HepG2 (cell line): ENCODE measurements around the gene EMC8. TPM values are rescaled to one million over a fixed set of nuclear protein-coding genes. Genes with fewer than 3 reads are reported as not detected.

Experiments used
- ATAC-seq: fragments of 200-7000 bp; cut with Tn5 transposase; 3 replicates; pipeline ENCODE4 v1.9.1; 2020; ENCODE audit warnings: mild to moderate bottlenecking, moderate library complexity
- BruUV-seq: library from RNA; stranded (reverse); fragments of 400-500 nt; replicated peaks from 2 replicates; lab custom pipeline; 2021; lab: Mats Ljungman, UMichigan
- CTCF ChIA-PET: fragments of 300-600 bp; formaldehyde crosslinking; extraction: SDS; loops from one replicate; lab custom pipeline; 2021; ENCODE audit warnings: low total read pairs, inconsistent platforms, low intra/inter-chr PET ratio; lab: Yijun Ruan, JAX
- POLR2A ChIA-PET: fragments of 350-600 bp; sonication (Branson Sonifier 250); formaldehyde crosslinking; loops from one replicate; lab custom pipeline; 2020; ENCODE audit warnings: antibody characterized with exemption, inconsistent platforms; lab: Yijun Ruan, JAX
- DNase-seq: peaks from one replicate; pipeline ENCODE4 v3.0.0-alpha.2; 2015; ENCODE audit warnings: low spot score
- FAIRE-seq: peaks from 3 replicates; lab custom pipeline; 2011; peaks lifted over from hg19 to GRCh38; lab: Jason Lieb, UNC
- H2AFZ ChIP-seq: one replicate; pipeline ENCODE4 v1.6.1; 2011; ENCODE audit warnings: low read length, inconsistent platforms
- H3K27ac ChIP-seq: fragments of 300-600 bp; 3 replicates; pipeline ENCODE4 v1.8.0; 2011; ENCODE audit warnings: mixed run types, mild to moderate bottlenecking, mixed read lengths, low read length, inconsistent platforms; ENCODE audit not compliant: insufficient read depth; ENCODE audit errors: extremely low read length
- H3K27me3 ChIP-seq, 2 experiments: fragments of 200-600 bp in 1 of 2; 2 replicates in 1 of 2; 3 replicates in 1 of 2; pipeline versions ENCODE4 v1.6.0 to v1.8.0; 2011; ENCODE audit warnings: low read length in 2 of 2, mild to moderate bottlenecking in 2 of 2, moderate library complexity in 2 of 2, inconsistent platforms in 1 of 2; ENCODE audit not compliant: insufficient read depth in 2 of 2, control insufficient read depth in 1 of 2
- H3K36me3 ChIP-seq, 2 experiments: fragments of 200-600 bp in 1 of 2; replicated peaks in 1 of 2; 2 replicates in 1 of 2; 3 replicates in 1 of 2; pipeline versions ENCODE4 v1.5.1 to v1.8.0; 2011; ENCODE audit warnings: low read length in 2 of 2, inconsistent platforms in 1 of 2; ENCODE audit not compliant: insufficient read depth in 2 of 2, control insufficient read depth in 1 of 2
- H3K4me1 ChIP-seq: 2 replicates; pipeline ENCODE4 v1.5.1; 2012; ENCODE audit warnings: low read length, inconsistent platforms; ENCODE audit not compliant: insufficient read depth
- H3K4me2 ChIP-seq: 2 replicates; pipeline ENCODE4 v1.6.0; 2011; ENCODE audit warnings: low read depth, low read length, inconsistent platforms
- H3K4me3 ChIP-seq, 3 experiments: fragments of 200-600 bp in 1 of 3; sonication (generic), shearing (Covaris generic) in 1 of 3; replicated peaks in 1 of 3; 2 replicates each; pipeline ENCODE4 v1.5.1; 2011 to 2016; ENCODE audit warnings: low read length in 3 of 3, inconsistent platforms in 2 of 3, low read depth in 2 of 3, mild to moderate bottlenecking in 2 of 3, control low read depth in 1 of 3, mixed read lengths in 1 of 3; ENCODE audit not compliant: insufficient read depth in 1 of 3
- H3K79me2 ChIP-seq: one replicate; pipeline ENCODE4 v1.6.1; 2011; ENCODE audit warnings: low read length, inconsistent platforms; ENCODE audit not compliant: insufficient read depth
- H3K9ac ChIP-seq: 2 replicates; pipeline ENCODE4 v1.6.0; 2011; ENCODE audit warnings: mild to moderate bottlenecking, low read depth, low read length, inconsistent platforms; ENCODE audit not compliant: insufficient read depth
- H3K9me3 ChIP-seq: 2 replicates; pipeline ENCODE4 v1.5.1; 2012; ENCODE audit warnings: mild to moderate bottlenecking, low read length
- H4K20me1 ChIP-seq: 2 replicates; pipeline ENCODE4 v1.6.0; 2011; ENCODE audit warnings: inconsistent platforms, mild to moderate bottlenecking, low read length, moderate library complexity; ENCODE audit not compliant: insufficient read depth
- ATF7 ChIP-seq, 2 experiments: fragments of 450-650 bp in 1 of 2; sonication (generic) in 1 of 2; formaldehyde crosslinking in 1 of 2; IDR thresholded peaks; 2 replicates each; pipeline versions ENCODE4 v1.4.0 to v1.6.1; 2016 to 2020; ENCODE audit warnings: antibody characterized with exemption in 1 of 2, mild to moderate bottlenecking in 1 of 2, missing genetic modification reagents in 1 of 2
- BRCA1 ChIP-seq: sonication (generic); formaldehyde crosslinking; IDR thresholded peaks from 2 replicates; pipeline ENCODE4 v1.4.0; 2020; ENCODE audit warnings: missing genetic modification reagents
- GFI1 ChIP-seq: sonication (generic); formaldehyde crosslinking; IDR thresholded peaks from 2 replicates; pipeline ENCODE4 v1.5.0; 2020; ENCODE audit warnings: missing genetic modification reagents, mild to moderate bottlenecking, borderline replicate concordance
- HNF4G ChIP-seq, 2 experiments: sonication (generic) in 1 of 2; formaldehyde crosslinking in 1 of 2; IDR thresholded peaks; 2 replicates each; pipeline versions ENCODE4 v1.4.0 to v1.6.1; 2011 to 2020; ENCODE audit warnings: borderline replicate concordance in 2 of 2, low read depth in 2 of 2, mild to moderate bottlenecking in 2 of 2, low read length in 1 of 2, missing genetic modification reagents in 1 of 2, moderate library complexity in 1 of 2
- KDM5A ChIP-seq: fragments of 200-600 bp; sonication (generic); IDR thresholded peaks from 2 replicates; pipeline ENCODE4 v1.7.0; 2018; ENCODE audit warnings: antibody characterized with exemption, mild to moderate bottlenecking, low read length, borderline replicate concordance
- MNT ChIP-seq: fragments of 450-650 bp; IDR thresholded peaks from 2 replicates; pipeline ENCODE4 v1.6.1; 2016
- NBN ChIP-seq: fragments of 450-650 bp; conservative IDR thresholded peaks from 2 replicates; pipeline ENCODE4 v1.6.1; 2017
- NCOR1 ChIP-seq: fragments of 200-600 bp; sonication (generic); IDR thresholded peaks from 2 replicates; pipeline ENCODE4 v1.7.0; 2017; ENCODE audit warnings: antibody characterized with exemption, low read length, borderline replicate concordance
- PLRG1 ChIP-seq: fragments of 450-650 bp; conservative IDR thresholded peaks from 2 replicates; pipeline ENCODE4 v1.6.1; 2016
- ZNF652 ChIP-seq: IDR thresholded peaks from 2 replicates; pipeline ENCODE4 v1.6.1; 2016; ENCODE audit warnings: low read depth, borderline replicate concordance
- WGBS: methylation state at CpG from one replicate; pipeline ENCODE4 v1.1.6; 2017; ENCODE audit warnings: low lambda C conversion rate; 5-methylcytosine and 5-hydroxymethylcytosine counted together
- in situ Hi-C: cut with HindIII; loops from 2 replicates; pipeline ENCODE4 v1.10.0; 2017; ENCODE audit warnings: low pct_unique_long_range_greater_than_20kb; ENCODE audit not compliant: extremely low pct_ligation_motif_present
- intact Hi-C: fragments of 100-400 bp; cut with micrococcal nuclease; formaldehyde crosslinking; loops from one replicate; pipeline ENCODE4 v1.10.0; 2022; ENCODE audit not compliant: unreplicated experiment
- polyA plus RNA-seq, 8 experiments: library from polyadenylated mRNA; depleted of rRNA in 3 of 8; stranded (reverse) in 7 of 8; unstranded in 1 of 8; fragments of >200 nt; fragmentation: Illumina TruSeq in 4 of 8; extraction: Trizol in 4 of 8; gene quantifications; 2 replicates each; pipeline versions ENCODE4 v1.2.1 to v1.2.3, GENCODE V29; 2011 to 2016; ENCODE audit warnings: low read depth in 4 of 8, missing spikeins in 1 of 8, mixed read lengths in 1 of 8; ENCODE audit not compliant: insufficient read depth in 1 of 8
- total RNA-seq, 5 experiments: library from RNA; depleted of rRNA; stranded (reverse); fragments of >200 nt; fragmentation: Illumina TruSeq; extraction: Trizol; gene quantifications; 2 replicates each; pipeline ENCODE4 v1.2.3, GENCODE V29; 2016; ENCODE audit warnings: low read depth in 1 of 5
- TF ChIP-seq, protein P1 (sequence below): sonication (generic); formaldehyde crosslinking; IDR thresholded peaks from 2 replicates; pipeline ENCODE4 v1.4.0; 2020; ENCODE audit warnings: mild to moderate bottlenecking, low read depth, missing genetic modification reagents
- TF ChIP-seq, protein P2 (sequence below), 2 experiments: fragments of 450-650 bp in 1 of 2; sonication (generic) in 1 of 2; formaldehyde crosslinking in 1 of 2; IDR thresholded peaks; 2 replicates each; pipeline versions ENCODE4 v1.6.1 to v1.8.0; 2016 to 2022; ENCODE audit warnings: antibody characterized with exemption in 1 of 2, mild to moderate bottlenecking in 1 of 2, missing genetic modification reagents in 1 of 2

The EMC8 gene
- total and polyA plus RNA-seq, 2 of the 13 experiments (the other 11 are each of a cell fraction or from before 2014, with no cell fraction given): 55.0 to 76.0 TPM

GRCh38 chr16:85826686-85827247 lies 27.4 kb upstream of the EMC8 start:
- DNase-seq (no peak), ATAC-seq (no peak), FAIRE-seq (no peak)
- Histone ChIP-seq H4K20me1 (no peaks in the 10 kb centered on the region), H3K4me2 (no peak overlapping the region), H3K4me3 (no peak overlapping the region), H3K79me2 (no peaks in the 10 kb centered on the region), H3K27me3 (peaks cover 2 to 35% of the 10 kb centered on the region in 2 experiments; a peak in 4 of 5 replicates), H3K4me1 (no peaks in the 10 kb centered on the region), H3K9ac (no peak overlapping the region), H3K27ac (no peak overlapping the region), H3K9me3 (no peaks in the 10 kb centered on the region), H3K36me3 (no peaks in the 10 kb centered on the region), H2AFZ (no peak overlapping the region)
- BruUV-seq: no TSS peak
- intact Hi-C loops (no loop called here), in situ Hi-C loops (no loop called here)
- WGBS: 49% methylated on average over 16 of the region's 16 CpGs
- TF ChIP-seq PLRG1 (peak; percentile 84; the same call in 1 of the 2 replicates), NCOR1 (no peak), GFI1 (CRISPR knock-in tag) (no peak), NBN (0 out of 2 replicates have a peak, but pooled peaks have one; percentile 31), ATF7 (IDR thresholded peaks at IDR 0.05) (peak; percentile 16; the same call in 1 of the 2 replicates), ATF7 (CRISPR knock-in tag; IDR thresholded peaks at IDR 0.05) (no peak), BRCA1 (no peak), KDM5A (no peak), HNF4G (IDR thresholded peaks at IDR 0.05; ENCODE audit: borderline replicate concordance, low read depth, low read length) (no peak), HNF4G (CRISPR knock-in tag; IDR thresholded peaks at IDR 0.05; ENCODE audit: borderline replicate concordance, low read depth) (no peak), ZNF652 (CRISPR knock-in tag) (no peak), MNT (peak; percentile 97)
- TF ChIP-seq, protein P1, sequence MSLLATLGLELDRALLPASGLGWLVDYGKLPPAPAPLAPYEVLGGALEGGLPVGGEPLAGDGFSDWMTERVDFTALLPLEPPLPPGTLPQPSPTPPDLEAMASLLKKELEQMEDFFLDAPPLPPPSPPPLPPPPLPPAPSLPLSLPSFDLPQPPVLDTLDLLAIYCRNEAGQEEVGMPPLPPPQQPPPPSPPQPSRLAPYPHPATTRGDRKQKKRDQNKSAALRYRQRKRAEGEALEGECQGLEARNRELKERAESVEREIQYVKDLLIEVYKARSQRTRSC (CRISPR knock-in tag): no peak
- TF ChIP-seq, protein P2, sequence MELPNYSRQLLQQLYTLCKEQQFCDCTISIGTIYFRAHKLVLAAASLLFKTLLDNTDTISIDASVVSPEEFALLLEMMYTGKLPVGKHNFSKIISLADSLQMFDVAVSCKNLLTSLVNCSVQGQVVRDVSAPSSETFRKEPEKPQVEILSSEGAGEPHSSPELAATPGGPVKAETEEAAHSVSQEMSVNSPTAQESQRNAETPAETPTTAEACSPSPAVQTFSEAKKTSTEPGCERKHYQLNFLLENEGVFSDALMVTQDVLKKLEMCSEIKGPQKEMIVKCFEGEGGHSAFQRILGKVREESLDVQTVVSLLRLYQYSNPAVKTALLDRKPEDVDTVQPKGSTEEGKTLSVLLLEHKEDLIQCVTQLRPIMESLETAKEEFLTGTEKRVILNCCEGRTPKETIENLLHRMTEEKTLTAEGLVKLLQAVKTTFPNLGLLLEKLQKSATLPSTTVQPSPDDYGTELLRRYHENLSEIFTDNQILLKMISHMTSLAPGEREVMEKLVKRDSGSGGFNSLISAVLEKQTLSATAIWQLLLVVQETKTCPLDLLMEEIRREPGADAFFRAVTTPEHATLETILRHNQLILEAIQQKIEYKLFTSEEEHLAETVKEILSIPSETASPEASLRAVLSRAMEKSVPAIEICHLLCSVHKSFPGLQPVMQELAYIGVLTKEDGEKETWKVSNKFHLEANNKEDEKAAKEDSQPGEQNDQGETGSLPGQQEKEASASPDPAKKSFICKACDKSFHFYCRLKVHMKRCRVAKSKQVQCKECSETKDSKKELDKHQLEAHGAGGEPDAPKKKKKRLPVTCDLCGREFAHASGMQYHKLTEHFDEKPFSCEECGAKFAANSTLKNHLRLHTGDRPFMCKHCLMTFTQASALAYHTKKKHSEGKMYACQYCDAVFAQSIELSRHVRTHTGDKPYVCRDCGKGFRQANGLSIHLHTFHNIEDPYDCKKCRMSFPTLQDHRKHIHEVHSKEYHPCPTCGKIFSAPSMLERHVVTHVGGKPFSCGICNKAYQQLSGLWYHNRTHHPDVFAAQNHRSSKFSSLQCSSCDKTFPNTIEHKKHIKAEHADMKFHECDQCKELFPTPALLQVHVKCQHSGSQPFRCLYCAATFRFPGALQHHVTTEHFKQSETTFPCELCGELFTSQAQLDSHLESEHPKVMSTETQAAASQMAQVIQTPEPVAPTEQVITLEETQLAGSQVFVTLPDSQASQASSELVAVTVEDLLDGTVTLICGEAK (IDR thresholded peaks at IDR 0.05): no peak
- TF ChIP-seq, protein P2 (CRISPR knock-in tag; IDR thresholded peaks at IDR 0.05): no peak
- ChIA-PET CTCF (no interaction called here), POLR2A (no interaction called here)
